HUDEP-2 (cell line): ENCODE results near the gene CUEDC1.
"Not testable (repeated sequence)": the region's sequence is repeated elsewhere in the genome, so short reads cannot be mapped to it uniquely, and the experiment has no call there.

Experiments
- DNase-seq, 76 experiments: peaks; one replicate each; lab custom pipeline; 2025; ENCODE audit not compliant: unreplicated experiment in 76 of 76; lab: John Stamatoyannopoulos, UW

Gene CUEDC1

DNA sequence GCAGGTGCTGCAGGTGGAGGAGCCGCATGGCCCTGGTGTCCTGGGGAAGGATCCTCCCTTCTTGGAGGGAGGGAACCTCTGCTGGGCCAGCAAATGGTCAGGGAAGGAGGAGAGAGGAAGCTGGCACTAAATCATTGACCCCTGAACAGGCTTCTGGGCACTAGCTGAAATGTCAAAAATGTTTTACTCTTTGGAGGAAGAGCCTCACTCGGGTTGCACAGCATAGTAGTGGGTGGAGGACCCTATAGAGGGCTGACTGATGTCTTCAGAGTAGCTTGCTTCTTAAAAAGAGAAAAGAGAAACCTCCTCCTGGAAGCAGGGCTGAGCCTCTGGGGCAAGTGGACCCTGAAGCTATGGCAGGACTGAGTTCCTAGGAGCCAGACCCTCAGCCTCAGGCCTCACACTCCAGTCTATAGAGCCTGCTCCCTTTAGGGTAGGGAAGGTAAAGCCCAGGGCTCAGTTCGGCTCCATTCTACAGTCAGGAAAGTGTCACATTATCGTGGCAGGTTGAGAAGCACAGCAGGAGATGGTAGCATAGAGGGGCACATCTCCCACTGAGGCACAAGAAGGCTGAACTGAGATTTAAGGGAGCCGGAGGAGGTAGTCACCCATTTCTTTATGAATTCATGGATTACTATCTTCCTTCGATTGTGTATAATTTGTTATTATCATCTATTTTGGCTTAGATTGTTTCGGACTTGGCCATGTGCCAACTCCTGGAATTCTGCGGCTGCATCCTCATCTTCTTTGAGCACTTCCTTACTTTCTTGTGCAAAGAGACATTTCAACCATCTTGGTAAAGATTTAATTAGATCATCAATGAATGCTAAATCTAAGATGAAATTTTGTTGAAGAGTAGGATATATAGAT, 7.3 kb upstream of the CUEDC1 start:
- no peak for DNase-seq

- DNase-seq, result no peak
Measured at GRCh38 chr17:57959929-57960328, 4.7 kb upstream of the CUEDC1 start.

- DNase-seq, result not testable (repeated sequence)
Measured at GRCh38 chr17:57958391-57958790, 3.2 kb upstream of the CUEDC1 start.

- no peak for DNase-seq
Measured at GRCh38 chr17:57957886-57958285, 2.7 kb upstream of the CUEDC1 start.

DNA sequence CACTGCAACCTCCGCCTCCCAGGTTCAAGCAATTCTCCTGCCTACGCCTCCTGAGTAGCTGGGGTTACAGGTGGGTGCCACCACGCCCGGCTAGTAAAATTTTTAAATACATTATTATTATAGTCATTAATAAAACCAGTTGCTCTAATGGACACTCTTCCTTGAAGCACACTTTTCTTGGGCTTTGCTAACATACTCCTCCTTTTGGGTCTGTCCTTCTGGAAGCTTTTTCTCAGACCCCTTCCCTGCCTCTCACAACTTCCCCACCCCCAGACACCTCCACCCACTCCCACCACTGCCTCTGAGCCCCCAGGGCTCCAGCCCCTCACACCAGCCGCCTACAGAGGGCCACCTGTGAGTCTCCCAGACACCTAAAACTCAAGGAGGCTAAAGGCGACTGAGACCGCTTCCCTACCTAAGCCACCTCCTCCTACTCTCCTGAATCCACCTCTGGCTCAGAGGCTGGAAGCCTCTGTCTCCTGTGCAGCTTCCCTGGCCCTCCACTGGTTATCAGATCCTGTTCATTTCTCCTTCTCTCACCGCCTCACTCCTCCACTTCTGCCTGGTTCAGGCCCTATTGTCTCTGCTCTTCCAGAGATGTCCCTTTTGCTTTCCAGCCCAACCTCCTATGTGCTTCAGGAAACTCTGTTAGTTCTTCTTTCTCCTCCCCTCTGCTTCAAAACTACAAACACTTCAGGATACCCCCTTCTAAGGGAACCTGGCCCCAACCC, 2.1 kb upstream of the CUEDC1 start:
- no peak for DNase-seq

GRCh38 chr17:57956291-57957119, 1.3 kb upstream of the CUEDC1 start:
- no peak for DNase-seq

DNA sequence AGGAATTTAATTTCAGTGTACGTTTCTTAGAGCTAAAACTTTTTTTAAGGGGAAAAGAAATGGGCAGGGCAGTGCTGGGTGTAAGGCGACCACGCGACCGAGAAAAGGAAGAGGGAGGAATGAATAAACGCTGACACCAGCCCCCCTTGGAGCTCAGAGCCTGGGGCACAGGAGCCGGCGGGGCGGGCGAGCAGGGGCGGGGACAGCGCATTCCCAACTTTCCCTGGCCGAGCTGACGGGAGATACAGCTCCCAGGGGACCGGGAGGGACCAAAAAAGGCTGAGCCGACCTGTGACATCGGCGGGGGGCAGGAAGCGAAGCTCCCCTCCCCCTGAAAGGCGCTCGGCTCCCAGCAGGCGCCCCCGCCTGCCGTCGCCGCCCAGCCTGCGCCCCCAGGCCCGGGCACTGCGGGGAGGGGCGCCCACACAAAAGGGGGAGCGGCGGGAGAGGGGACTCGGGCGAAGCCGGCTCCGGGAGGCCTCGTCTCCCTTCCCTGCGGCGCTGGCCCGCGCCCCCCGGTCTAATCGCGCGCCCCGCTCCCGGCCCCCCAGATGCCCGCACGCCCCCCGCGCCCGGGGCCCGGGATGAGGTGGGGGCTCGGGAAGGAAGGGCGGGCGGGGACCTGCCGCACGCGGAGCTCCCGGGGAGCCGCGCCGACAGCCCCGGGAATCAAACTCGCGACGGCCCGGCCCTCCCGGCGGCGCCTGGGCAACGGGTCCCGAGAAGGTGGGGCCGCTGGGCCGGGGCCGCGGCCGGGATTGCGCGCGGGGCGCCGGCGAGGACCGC, 622 bp downstream of the CUEDC1 start:
- DNase-seq, result no peak

GRCh38 chr17:57953705-57954396, 1.4 kb downstream of the CUEDC1 start:
- no peak for DNase-seq

DNA sequence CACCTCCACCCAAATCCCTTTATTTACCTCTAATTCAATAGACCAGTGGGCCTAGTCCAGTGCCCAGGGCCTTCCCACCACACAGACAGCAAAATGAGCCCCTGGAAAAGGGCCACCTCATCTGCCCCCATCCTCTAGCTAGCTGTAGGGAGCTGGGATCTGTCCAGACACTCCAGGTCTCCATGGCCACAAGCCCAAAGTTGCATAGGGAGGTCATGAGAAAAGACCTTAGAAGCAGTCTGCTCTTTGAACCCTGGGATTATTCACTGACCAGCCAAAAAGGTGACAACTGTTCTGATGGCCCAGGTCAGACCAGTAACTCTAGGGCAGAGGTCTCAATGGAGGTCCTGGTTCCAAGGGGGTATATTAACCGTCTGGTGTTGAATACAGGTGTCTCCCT, 2.0 kb downstream of the CUEDC1 start:
- no peak for DNase-seq

GRCh38 chr17:57949649-57950048, 5.6 kb downstream of the CUEDC1 start:
- DNase-seq, result peak in 10 of 76 experiments; percentile 4 to 30 (median 15)

GRCh38 chr17:57948555-57949420, 6.4 kb downstream of the CUEDC1 start:
- peak in 25 of 76 experiments; percentile 4 to 53 (median 30) for DNase-seq

DNA sequence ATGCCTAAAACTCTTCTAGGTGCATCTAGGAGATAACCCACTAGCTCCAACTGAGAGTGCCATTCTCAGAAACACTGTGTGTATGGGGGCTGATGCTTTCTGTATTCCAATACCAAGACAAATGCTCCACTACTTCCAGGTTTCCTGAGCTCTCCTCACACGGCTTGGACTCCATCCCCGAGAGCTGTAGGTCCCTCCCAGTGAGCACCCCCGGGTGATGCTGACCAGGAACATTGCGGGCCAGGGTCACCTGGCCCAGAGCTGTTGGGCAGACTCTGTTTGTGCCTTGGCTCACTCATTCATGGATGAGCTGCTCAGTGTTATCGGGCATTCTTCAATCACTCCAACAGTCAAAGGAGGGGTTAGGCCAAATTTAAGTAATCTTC, 7.0 kb downstream of the CUEDC1 start:
- no peak for DNase-seq

- no peak for DNase-seq
Measured at GRCh38 chr17:57947369-57947768, 7.8 kb downstream of the CUEDC1 start.

GRCh38 chr17:57946798-57947358, 8.3 kb downstream of the CUEDC1 start:
- DNase-seq, result no peak

- DNase-seq, result no peak
Measured at GRCh38 chr17:57945996-57946797, 9.0 kb downstream of the CUEDC1 start.

DNA sequence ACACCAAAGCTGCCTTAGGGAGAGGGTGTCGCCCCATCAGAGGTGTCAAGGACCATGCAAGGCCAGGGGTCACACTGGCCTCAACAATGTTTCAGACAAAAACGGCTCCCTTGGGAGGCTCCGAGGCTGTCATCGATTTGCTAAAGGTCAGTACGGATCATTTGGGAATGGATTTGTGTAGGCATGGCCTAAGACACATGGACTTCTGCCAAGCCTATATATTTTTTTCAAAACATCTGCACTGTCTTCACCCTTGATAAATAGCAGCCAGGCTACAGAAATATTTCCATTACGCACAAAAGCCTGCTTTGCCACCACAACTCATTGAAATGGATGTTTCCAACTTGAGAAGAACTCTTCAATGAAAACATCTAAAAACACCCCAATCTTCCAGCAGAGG, 10.3 kb downstream of the CUEDC1 start:
- DNase-seq, result no peak

DNA sequence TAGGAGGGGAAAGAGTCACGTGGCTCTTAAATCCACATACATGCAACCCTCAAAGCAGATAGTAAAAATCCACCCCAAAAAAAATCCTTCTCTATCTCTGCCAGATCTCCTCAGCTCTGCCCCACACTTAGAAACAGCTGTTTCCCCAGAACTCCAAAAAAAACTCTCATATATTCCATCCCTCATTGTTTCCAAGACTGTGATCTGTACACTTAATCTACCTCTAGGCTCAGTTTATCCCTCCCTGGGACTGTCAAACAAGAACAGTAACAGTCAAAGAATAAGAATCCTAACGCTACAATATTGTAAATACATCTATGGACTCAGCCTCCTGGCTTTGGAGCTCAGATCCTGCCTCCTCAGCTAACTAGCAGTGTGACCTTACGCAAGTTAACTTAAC, 11.6 kb downstream of the CUEDC1 start:
- DNase-seq, result no peak

- no peak for DNase-seq
Measured at GRCh38 chr17:57943140-57943539, 12.1 kb downstream of the CUEDC1 start.
